C1 segment of cervical spinal cord (tissue), 14 donors: Measurements from ENCODE around the gene NECTIN1.
A peak's percentile ranks its signal among the peaks of the same experiment; 100 is the strongest.

Experiments used
- DNase-seq, 14 donors: peaks; one replicate each; lab custom pipeline; 2025; lab: John Stamatoyannopoulos, UW

Gene NECTIN1

GRCh38 chr11:119693253-119693815 is 35.7 kb downstream of the NECTIN1 start:
- no peak for DNase-seq

GRCh38 chr11:119692540-119692820 is 36.5 kb downstream of the NECTIN1 start:
- DNase-seq: no peak

- no peak for DNase-seq
These were observed 37.1 kb downstream of the NECTIN1 start for GRCh38 chr11:119691701-119692539.

- no peak for DNase-seq
These were observed 37.9 kb downstream of the NECTIN1 start for GRCh38 chr11:119691020-119691666.

GRCh38 chr11:119689302-119689701 is 39.7 kb downstream of the NECTIN1 start:
- no peak for DNase-seq

- no peak for DNase-seq
These were observed 40.6 kb downstream of the NECTIN1 start for GRCh38 chr11:119688356-119688755.

- no peak for DNase-seq
These were observed 41.5 kb downstream of the NECTIN1 start for GRCh38 chr11:119687373-119688046.

GRCh38 chr11:119686177-119686882 is 42.7 kb downstream of the NECTIN1 start:
- DNase-seq: no peak

- no peak for DNase-seq
These were observed 43.8 kb downstream of the NECTIN1 start for GRCh38 chr11:119685111-119685746.

- DNase-seq: peak in 1 of 14 donors; percentile 34
These were observed 44.5 kb downstream of the NECTIN1 start for GRCh38 chr11:119684361-119685110.

- peak in 1 of 14 donors; percentile 25 for DNase-seq
These were observed 45.2 kb downstream of the NECTIN1 start for GRCh38 chr11:119683783-119684182.

- peak in 1 of 14 donors; percentile 48 for DNase-seq
These were observed 47.6 kb downstream of the NECTIN1 start for GRCh38 chr11:119681361-119681910.

GRCh38 chr11:119680541-119681360 is 48.2 kb downstream of the NECTIN1 start:
- DNase-seq: peak in 6 of 14 donors; percentile 11 to 41 (median 31)

GRCh38 chr11:119679346-119679745 is 49.7 kb downstream of the NECTIN1 start:
- DNase-seq: no peak

- no peak for DNase-seq
These were observed 50.6 kb downstream of the NECTIN1 start for GRCh38 chr11:119678351-119678750.

GRCh38 chr11:119677840-119678239 is 51.2 kb downstream of the NECTIN1 start:
- DNase-seq: no peak

GRCh38 chr11:119676461-119677020 is 52.5 kb downstream of the NECTIN1 start:
- DNase-seq: no peak

- DNase-seq: no peak
These were observed 55.2 kb downstream of the NECTIN1 start for GRCh38 chr11:119673759-119674336.
